ENCODE results near the gene TNRC6B. TPM values are rescaled to one million over a fixed set of nuclear protein-coding genes. Genes with fewer than 3 reads are reported as not detected.
A peak's percentile ranks its signal among the peaks of the same experiment; 100 is the strongest.
"Not testable (repeated sequence)": the region's sequence is repeated elsewhere in the genome, so short reads cannot be mapped to it uniquely, and the experiment has no call there.

TNRC6B gene
- polyA plus RNA-seq, 1 donor (not counting 4 experiments of a cell fraction or from before 2014, with no cell fraction given): 5.6 TPM

DNA sequence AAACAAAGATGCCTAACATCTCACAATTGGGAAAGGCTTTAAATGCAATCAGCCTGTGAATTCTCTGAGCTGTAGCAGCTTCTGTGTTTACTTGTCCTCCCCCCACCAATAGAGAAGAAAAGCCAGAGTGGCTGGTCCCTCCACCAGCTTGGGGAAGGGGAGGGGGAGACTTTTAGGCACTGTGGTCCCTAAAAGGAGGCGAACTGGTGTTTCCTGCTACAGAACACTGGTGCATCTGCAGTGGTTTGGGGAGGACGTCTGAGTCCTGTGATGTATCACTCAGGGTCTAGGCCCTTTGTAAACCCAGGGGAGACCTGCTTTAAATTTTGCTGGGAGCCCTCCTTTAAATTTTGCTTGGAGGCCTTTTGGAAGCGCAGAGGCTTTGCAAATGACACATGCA, 16.9 kb downstream of the TNRC6B start:
- Histone ChIP-seq H3K27ac (ENCODE audit: control insufficient read depth, insufficient read depth, low read length) (no peak overlapping the region), H3K79me2 (ENCODE audit: control insufficient read depth, insufficient read depth, low read length) (peaks cover 47% of the 10 kb centered on the region), H3K4me3 (ENCODE audit: control insufficient read depth in 2 of 3, extremely low read depth in 1 of 3, insufficient read depth in 2 of 3, low read depth in 1 of 3, low read length in 3 of 3) (no peak overlapping the region), H3K9me1 (ENCODE audit: control insufficient read depth, extremely low read depth, insufficient read depth, low read length) (no peaks in the 10 kb centered on the region), H4K20me1 (ENCODE audit: control insufficient read depth, extremely low read depth, insufficient read depth, low read length) (no peaks in the 10 kb centered on the region), H3K4me2 (ENCODE audit: control insufficient read depth, extremely low read depth, insufficient read depth, low read depth, low read length) (no peak overlapping the region), H2AFZ (ENCODE audit: control insufficient read depth, low read length) (no peak overlapping the region), H3K9me3 (ENCODE audit: control insufficient read depth, low read depth, low read length) (no peaks in the 10 kb centered on the region), H3K9ac (ENCODE audit: control insufficient read depth, extremely low read depth, insufficient read depth, low read length) (no peak overlapping the region), H3K36me3 (ENCODE audit: control insufficient read depth in 2 of 2, extremely low read depth in 1 of 2, insufficient read depth in 2 of 2, low read length in 2 of 2) (no peaks in the 10 kb centered on the region), H3K4me1 (ENCODE audit: control insufficient read depth, extremely low read depth, insufficient read depth, low read length) (peaks cover 30% of the 10 kb centered on the region), H3K27me3 (ENCODE audit: control insufficient read depth, extremely low read depth, insufficient read depth, low read length) (no peaks in the 10 kb centered on the region)
- DNase-seq (ENCODE audit: low read depth, low spot score) (no peak), FAIRE-seq (no peak)
- dilution Hi-C loops (cut with MboI; ENCODE audit: extremely low pct_ligation_motif_present, low sequenced_read_pairs): no loop called here
- TF ChIP-seq EZH2 (IDR thresholded peaks at IDR 0.05; ENCODE audit: low read length) (no peak), CTCF (optimal IDR thresholded peaks at IDR 0.05 in 1 of 3, IDR thresholded peaks at IDR 0.05 in 1 of 3, conservative IDR thresholded peaks at IDR 0.05 in 1 of 3; ENCODE audit: extremely low read depth in 1 of 3, insufficient read depth in 2 of 3, low read length in 3 of 3) (no peak)

GRCh38 chr22:40196628-40197360, 19.1 kb downstream of the TNRC6B start:
- H3K79me2 ChIP-seq (ENCODE audit: control insufficient read depth, insufficient read depth, low read length): peaks cover 48% of the 10 kb centered on the region
- H3K4me2 ChIP-seq (ENCODE audit: control insufficient read depth, extremely low read depth, insufficient read depth, low read depth, low read length): peak overlapping the region; percentile 65
- dilution Hi-C loops (cut with MboI; ENCODE audit: extremely low pct_ligation_motif_present, low sequenced_read_pairs): no loop called here
- H3K36me3 ChIP-seq (ENCODE audit: control insufficient read depth in 2 of 2, extremely low read depth in 1 of 2, insufficient read depth in 2 of 2, low read length in 2 of 2): no peaks in the 10 kb centered on the region
- H2AFZ ChIP-seq (ENCODE audit: control insufficient read depth, low read length): no peak overlapping the region
- peak overlapping the region in 1 of 3 experiments; percentile 14 for H3K4me3 ChIP-seq (ENCODE audit: control insufficient read depth in 2 of 3, extremely low read depth in 1 of 3, insufficient read depth in 2 of 3, low read depth in 1 of 3, low read length in 3 of 3)
- TF ChIP-seq EZH2 (IDR thresholded peaks at IDR 0.05; ENCODE audit: low read length) (no peak), CTCF (optimal IDR thresholded peaks at IDR 0.05 in 1 of 3, IDR thresholded peaks at IDR 0.05 in 1 of 3, conservative IDR thresholded peaks at IDR 0.05 in 1 of 3; ENCODE audit: extremely low read depth in 1 of 3, insufficient read depth in 2 of 3, low read length in 3 of 3) (no peak)
- no peaks in the 10 kb centered on the region for H3K9me3 ChIP-seq (ENCODE audit: control insufficient read depth, low read depth, low read length)
- FAIRE-seq (peak; percentile 95), DNase-seq (ENCODE audit: low read depth, low spot score) (peak; percentile 54)
- no peaks in the 10 kb centered on the region for H4K20me1 ChIP-seq (ENCODE audit: control insufficient read depth, extremely low read depth, insufficient read depth, low read length)
- H3K27me3 ChIP-seq (ENCODE audit: control insufficient read depth, extremely low read depth, insufficient read depth, low read length): no peaks in the 10 kb centered on the region
- H3K4me1 ChIP-seq (ENCODE audit: control insufficient read depth, extremely low read depth, insufficient read depth, low read length): peaks cover 30% of the 10 kb centered on the region
- peaks cover 2% of the 10 kb centered on the region for H3K9me1 ChIP-seq (ENCODE audit: control insufficient read depth, extremely low read depth, insufficient read depth, low read length)
- peak overlapping the region; percentile 63 for H3K27ac ChIP-seq (ENCODE audit: control insufficient read depth, insufficient read depth, low read length)
- H3K9ac ChIP-seq (ENCODE audit: control insufficient read depth, extremely low read depth, insufficient read depth, low read length): peak overlapping the region; percentile 62

- Histone ChIP-seq H3K4me2 (ENCODE audit: control insufficient read depth, extremely low read depth, insufficient read depth, low read depth, low read length) (peak overlapping the region; percentile 65), H3K9ac (ENCODE audit: control insufficient read depth, extremely low read depth, insufficient read depth, low read length) (peak overlapping the region; percentile 34), H3K4me3 (ENCODE audit: control insufficient read depth in 2 of 3, extremely low read depth in 1 of 3, insufficient read depth in 2 of 3, low read depth in 1 of 3, low read length in 3 of 3) (peak overlapping the region in 1 of 3 experiments; percentile 14), H3K27ac (ENCODE audit: control insufficient read depth, insufficient read depth, low read length) (peak overlapping the region; percentile 48), H3K4me1 (ENCODE audit: control insufficient read depth, extremely low read depth, insufficient read depth, low read length) (peaks cover 30% of the 10 kb centered on the region), H3K79me2 (ENCODE audit: control insufficient read depth, insufficient read depth, low read length) (peaks cover 48% of the 10 kb centered on the region)
- H3K27me3 ChIP-seq (ENCODE audit: control insufficient read depth, extremely low read depth, insufficient read depth, low read length); H4K20me1 ChIP-seq (ENCODE audit: control insufficient read depth, extremely low read depth, insufficient read depth, low read length); FAIRE-seq; H3K9me3 ChIP-seq (ENCODE audit: control insufficient read depth, low read depth, low read length); H3K36me3 ChIP-seq (ENCODE audit: control insufficient read depth in 2 of 2, extremely low read depth in 1 of 2, insufficient read depth in 2 of 2, low read length in 2 of 2); dilution Hi-C loops (cut with MboI; ENCODE audit: extremely low pct_ligation_motif_present, low sequenced_read_pairs); H2AFZ ChIP-seq (ENCODE audit: control insufficient read depth, low read length); DNase-seq (ENCODE audit: low read depth, low spot score); H3K9me1 ChIP-seq (ENCODE audit: control insufficient read depth, extremely low read depth, insufficient read depth, low read length): not testable (repeated sequence)
Measured at GRCh38 chr22:40197421-40197820, 19.7 kb downstream of the TNRC6B start.

All from keratinocyte (primary cell).